ENCODE measurements around the gene KCNF1. TPM values are rescaled to one million over a fixed set of nuclear protein-coding genes. Genes with fewer than 3 reads are reported as not detected.

The KCNF1 gene
- total and polyA plus RNA-seq, 4 donors: 0.09 TPM; not detected in 3

GRCh38 chr2:10944799-10945198, 33.1 kb downstream of the KCNF1 start (continued):
- no peak for TF ChIP-seq SP1 (IDR thresholded peaks at IDR 0.05)

- Histone ChIP-seq H3K9me3 (ENCODE audit: control insufficient read depth in 4 of 4, low read length in 3 of 4) (no peaks in the 10 kb centered on the region), H3K27ac (ENCODE audit: low read depth in 1 of 2, low read length in 2 of 2) (no peak overlapping the region), H3K4me1 (ENCODE audit: control insufficient read depth in 4 of 4, insufficient read depth in 4 of 4, low read length in 3 of 4) (no peaks in the 10 kb centered on the region), H3K36me3 (ENCODE audit: control insufficient read depth in 4 of 4, insufficient read depth in 3 of 4, low read depth in 1 of 4, low read length in 3 of 4) (no peaks in the 10 kb centered on the region), H3K27me3 (ENCODE audit: control insufficient read depth in 4 of 4, insufficient read depth in 4 of 4, low read length in 3 of 4) (peaks cover 0 to 4% (median 0%) of the 10 kb centered on the region in 4 donors), H3K9ac (ENCODE audit: low read depth in 1 of 2, low read length in 2 of 2) (no peak overlapping the region), H3K4me3 (ENCODE audit: low read depth in 1 of 3, low read length in 3 of 3) (no peak overlapping the region)
- TF ChIP-seq FOXA2 (IDR thresholded peaks at IDR 0.05) (no peak), SP1 (IDR thresholded peaks at IDR 0.05) (no peak), JUND (IDR thresholded peaks at IDR 0.05) (no peak), MAX (IDR thresholded peaks at IDR 0.05) (no peak), EGR1 (IDR thresholded peaks at IDR 0.05; ENCODE audit: low read depth in 2 of 2) (no peak), REST (IDR thresholded peaks at IDR 0.05) (no peak), CTCF (IDR thresholded peaks at IDR 0.05; ENCODE audit: low read depth, low read length, missing input control) (no peak), RXRA (IDR thresholded peaks at IDR 0.05) (no peak), YY1 (IDR thresholded peaks at IDR 0.05) (no peak), RAD21 (IDR thresholded peaks at IDR 0.05) (no peak), ZBTB33 (IDR thresholded peaks at IDR 0.05) (no peak), NR2F2 (IDR thresholded peaks at IDR 0.05) (no peak), TAF1 (conservative IDR thresholded peaks at IDR 0.05) (no peak), ATF3 (IDR thresholded peaks at IDR 0.05) (no peak), FOXA1 (IDR thresholded peaks at IDR 0.05) (no peak)
- DNase-seq (ENCODE audit: low spot score): no peak
- 89% methylated on average over 6 of the region's 6 CpGs for WGBS
Observed at GRCh38 chr2:10946394-10946793, 34.7 kb downstream of the KCNF1 start.
